Hepatocyte (in vitro differentiated cells): Measurements from ENCODE around the gene WSCD1. TPM values are rescaled to one million over a fixed set of nuclear protein-coding genes. Genes with fewer than 3 reads are reported as not detected.

ENCODE experiments used
- DNase-seq: peaks from one replicate; pipeline ENCODE4 v3.0.0-alpha.2; 2016; ENCODE audit warnings: low spot score
- H2AFZ ChIP-seq: fragments of 200-600 bp; sonication (generic); 2 replicates; pipeline ENCODE4 v1.6.0; 2016; ENCODE audit warnings: antibody characterized with exemption, mild to moderate bottlenecking
- H3K27ac ChIP-seq: fragments of 200-600 bp; sonication (generic); 2 replicates; pipeline ENCODE4 v1.5.1; 2016; ENCODE audit warnings: mild to moderate bottlenecking
- H3K27me3 ChIP-seq: fragments of 200-600 bp; sonication (generic); 2 replicates; pipeline ENCODE4 v1.6.1; 2016
- H3K36me3 ChIP-seq: fragments of 200-600 bp; sonication (generic); replicated peaks from 2 replicates; pipeline ENCODE4 v1.5.1; 2016; ENCODE audit warnings: low read depth; ENCODE audit not compliant: insufficient read depth
- H3K4me1 ChIP-seq: fragments of 200-600 bp; sonication (generic); 2 replicates; pipeline ENCODE4 v1.5.1; 2016; ENCODE audit warnings: mild to moderate bottlenecking, moderate library complexity; ENCODE audit not compliant: insufficient read depth
- H3K4me2 ChIP-seq: fragments of 200-600 bp; sonication (generic); 2 replicates; pipeline ENCODE4 v1.6.0; 2016
- H3K4me3 ChIP-seq: fragments of 200-600 bp; sonication (generic); 2 replicates; pipeline ENCODE4 v1.5.1; 2016; ENCODE audit warnings: mild to moderate bottlenecking
- H3K79me2 ChIP-seq: fragments of 200-600 bp; sonication (generic); 2 replicates; pipeline ENCODE4 v1.6.0; 2017; ENCODE audit warnings: mild to moderate bottlenecking
- H3K9me2 ChIP-seq: fragments of 200-600 bp; sonication (generic); replicated peaks from 2 replicates; pipeline ENCODE4 v1.6.0; 2017; ENCODE audit warnings: mild to moderate bottlenecking; ENCODE audit not compliant: insufficient read depth
- H3K9me3 ChIP-seq: fragments of 200-600 bp; sonication (generic); 2 replicates; pipeline ENCODE4 v1.5.1; 2016; ENCODE audit warnings: low read depth, mild to moderate bottlenecking
- H4K20me1 ChIP-seq: fragments of 200-600 bp; sonication (generic); 2 replicates; pipeline ENCODE4 v1.6.0; 2016; ENCODE audit warnings: mild to moderate bottlenecking; ENCODE audit not compliant: insufficient read depth, poor library complexity, severe bottlenecking
- CTCF ChIP-seq: fragments of 200-600 bp; sonication (generic); IDR thresholded peaks from 2 replicates; pipeline ENCODE4 v1.5.1; 2016; ENCODE audit warnings: antibody characterized with exemption, mild to moderate bottlenecking; ENCODE audit not compliant: poor library complexity
- EZH2 ChIP-seq: fragments of 200-600 bp; sonication (generic); IDR thresholded peaks from 2 replicates; pipeline ENCODE4 v1.6.1; 2016; ENCODE audit warnings: antibody characterized with exemption, mild to moderate bottlenecking, borderline replicate concordance
- EZH2phosphoT487 ChIP-seq: fragments of 200-600 bp; sonication (generic); IDR thresholded peaks from one replicate; pipeline ENCODE4 v1.6.1; 2018; ENCODE audit warnings: antibody characterized with exemption, mild to moderate bottlenecking, low read depth, moderate library complexity; ENCODE audit not compliant: unreplicated experiment, severe bottlenecking
- WGBS: methylation state at CpG from one replicate; pipeline ENCODE4 v1.1.6; 2016; ENCODE audit warnings: low lambda C conversion rate; ENCODE audit errors: missing lambda C conversion rate; 5-methylcytosine and 5-hydroxymethylcytosine counted together
- polyA plus RNA-seq: library from polyadenylated mRNA; unstranded; fragments of >200 nt; fragmentation: Nextera tagmentation; extraction: Ambion mirVana; gene quantifications from 2 replicates; pipeline ENCODE4 v1.2.1, GENCODE V29; 2016
- total RNA-seq: library from RNA; depleted of rRNA; stranded (reverse); fragments of >200 nt; gene quantifications from 2 replicates; pipeline ENCODE4 v1.2.3, GENCODE V29; 2014

Gene WSCD1
- total and polyA plus RNA-seq, 2 experiments from 2014 or later: 1.5 to 4.4 TPM

- Histone ChIP-seq H4K20me1 (no peaks in the 10 kb centered on the region), H3K36me3 (no peaks in the 10 kb centered on the region), H3K4me2 (no peak overlapping the region), H3K79me2 (no peaks in the 10 kb centered on the region), H3K27ac (no peak overlapping the region), H2AFZ (no peak overlapping the region), H3K9me2 (no peaks in the 10 kb centered on the region), H3K27me3 (no peaks in the 10 kb centered on the region), H3K4me1 (no peaks in the 10 kb centered on the region), H3K9me3 (no peaks in the 10 kb centered on the region), H3K4me3 (no peak overlapping the region)
- no peak for DNase-seq
- WGBS: 77% methylated on average over 9 of the region's 9 CpGs
- no peak for TF ChIP-seq EZH2
- TF ChIP-seq CTCF: no peak
- no peak for TF ChIP-seq EZH2phosphoT487
Observed at GRCh38 chr17:6162892-6163291, 92.7 kb downstream of the WSCD1 start.

GRCh38 chr17:6163612-6164333, 93.6 kb downstream of the WSCD1 start:
- no peaks in the 10 kb centered on the region for H3K9me2 ChIP-seq
- no peak overlapping the region for H2AFZ ChIP-seq
- DNase-seq: peak; percentile 13
- no peaks in the 10 kb centered on the region for H3K9me3 ChIP-seq
- TF ChIP-seq CTCF (no peak), EZH2 (no peak), EZH2phosphoT487 (no peak)
- H3K79me2 ChIP-seq: no peaks in the 10 kb centered on the region
- H3K4me2 ChIP-seq: no peak overlapping the region
- WGBS: 72% methylated on average over 6 of the region's 6 CpGs
- no peaks in the 10 kb centered on the region for H3K4me1 ChIP-seq
- H4K20me1 ChIP-seq: no peaks in the 10 kb centered on the region
- no peak overlapping the region for H3K27ac ChIP-seq
- no peaks in the 10 kb centered on the region for H3K36me3 ChIP-seq
- no peak overlapping the region for H3K4me3 ChIP-seq
- H3K27me3 ChIP-seq: no peaks in the 10 kb centered on the region

GRCh38 chr17:6164996-6165395, 94.8 kb downstream of the WSCD1 start:
- no peak for DNase-seq
- Histone ChIP-seq H4K20me1 (no peaks in the 10 kb centered on the region), H3K79me2 (no peaks in the 10 kb centered on the region), H3K4me3 (no peak overlapping the region), H3K4me2 (no peak overlapping the region), H3K27me3 (no peaks in the 10 kb centered on the region), H2AFZ (no peak overlapping the region), H3K4me1 (no peaks in the 10 kb centered on the region), H3K9me2 (no peaks in the 10 kb centered on the region), H3K9me3 (no peaks in the 10 kb centered on the region), H3K36me3 (no peaks in the 10 kb centered on the region), H3K27ac (no peak overlapping the region)
- 89% methylated on average over 5 of the region's 5 CpGs for WGBS
- TF ChIP-seq EZH2phosphoT487 (no peak), CTCF (no peak), EZH2 (no peak)

- TF ChIP-seq EZH2 (no peak), CTCF (no peak), EZH2phosphoT487 (no peak)
- no peaks in the 10 kb centered on the region for H3K9me3 ChIP-seq
- no peaks in the 10 kb centered on the region for H3K27me3 ChIP-seq
- H3K4me3 ChIP-seq: no peak overlapping the region
- no peak overlapping the region for H3K4me2 ChIP-seq
- H3K9me2 ChIP-seq: no peaks in the 10 kb centered on the region
- no peaks in the 10 kb centered on the region for H3K79me2 ChIP-seq
- 80% methylated on average over 6 of the region's 6 CpGs for WGBS
- H2AFZ ChIP-seq: no peak overlapping the region
- DNase-seq: no peak
- H3K4me1 ChIP-seq: no peaks in the 10 kb centered on the region
- H4K20me1 ChIP-seq: no peaks in the 10 kb centered on the region
- H3K27ac ChIP-seq: no peak overlapping the region
- no peaks in the 10 kb centered on the region for H3K36me3 ChIP-seq
Observed at GRCh38 chr17:6165806-6166205, 95.6 kb downstream of the WSCD1 start.
